ENCODE results near the gene DICER1.

GRCh38 chr14:95206534-95206933 lies 49.2 kb upstream of the DICER1 start:
- TF ChIP-seq CTCF (IDR thresholded peaks at IDR 0.05; ENCODE audit: borderline replicate concordance, extremely low read depth, low read length, poor library complexity, severe bottlenecking) (no peak), EZH2 (IDR thresholded peaks at IDR 0.05; ENCODE audit: borderline replicate concordance, low read depth, low read length, severe bottlenecking) (no peak)

All from DND-41 (cell line).